Activated naive CD8-positive, alpha-beta T cell treated with anti-CD3 and anti-CD28 coated beads, Interleukin-2, amount 50 U/mL, for 24 hours (primary cell): ENCODE data around the gene TMPO.
"Not testable (repeated sequence)": the region's sequence is repeated elsewhere in the genome, so short reads cannot be mapped to it uniquely, and the experiment has no call there.

ENCODE experiments used
- ATAC-seq: fragments of 150-1000 bp; cut with Tn5 transposase; one replicate; pipeline ENCODE4 v1.10.0; 2021
- DNase-seq: peaks from one replicate; pipeline ENCODE4 v3.0.0; 2021
- H3K27ac Mint-ChIP-seq: one replicate; pipeline ENCODE4 v1.8.0; 2021; ENCODE audit warnings: mild to moderate bottlenecking, mixed read lengths
- H3K27me3 Mint-ChIP-seq: one replicate; pipeline ENCODE4 v1.8.0; 2021; ENCODE audit warnings: mixed read lengths
- H3K36me3 Mint-ChIP-seq: one replicate; pipeline ENCODE4 v1.8.0; 2021; ENCODE audit warnings: low read depth, mixed read lengths
- H3K4me1 Mint-ChIP-seq: one replicate; pipeline ENCODE4 v1.8.0; 2021; ENCODE audit warnings: mixed read lengths
- H3K4me3 Mint-ChIP-seq: one replicate; pipeline ENCODE4 v1.8.0; 2021; ENCODE audit warnings: mild to moderate bottlenecking, moderate library complexity, mixed read lengths
- H3K9me3 Mint-ChIP-seq: one replicate; pipeline ENCODE4 v1.8.0; 2021; ENCODE audit warnings: mixed read lengths

Gene TMPO

DNA sequence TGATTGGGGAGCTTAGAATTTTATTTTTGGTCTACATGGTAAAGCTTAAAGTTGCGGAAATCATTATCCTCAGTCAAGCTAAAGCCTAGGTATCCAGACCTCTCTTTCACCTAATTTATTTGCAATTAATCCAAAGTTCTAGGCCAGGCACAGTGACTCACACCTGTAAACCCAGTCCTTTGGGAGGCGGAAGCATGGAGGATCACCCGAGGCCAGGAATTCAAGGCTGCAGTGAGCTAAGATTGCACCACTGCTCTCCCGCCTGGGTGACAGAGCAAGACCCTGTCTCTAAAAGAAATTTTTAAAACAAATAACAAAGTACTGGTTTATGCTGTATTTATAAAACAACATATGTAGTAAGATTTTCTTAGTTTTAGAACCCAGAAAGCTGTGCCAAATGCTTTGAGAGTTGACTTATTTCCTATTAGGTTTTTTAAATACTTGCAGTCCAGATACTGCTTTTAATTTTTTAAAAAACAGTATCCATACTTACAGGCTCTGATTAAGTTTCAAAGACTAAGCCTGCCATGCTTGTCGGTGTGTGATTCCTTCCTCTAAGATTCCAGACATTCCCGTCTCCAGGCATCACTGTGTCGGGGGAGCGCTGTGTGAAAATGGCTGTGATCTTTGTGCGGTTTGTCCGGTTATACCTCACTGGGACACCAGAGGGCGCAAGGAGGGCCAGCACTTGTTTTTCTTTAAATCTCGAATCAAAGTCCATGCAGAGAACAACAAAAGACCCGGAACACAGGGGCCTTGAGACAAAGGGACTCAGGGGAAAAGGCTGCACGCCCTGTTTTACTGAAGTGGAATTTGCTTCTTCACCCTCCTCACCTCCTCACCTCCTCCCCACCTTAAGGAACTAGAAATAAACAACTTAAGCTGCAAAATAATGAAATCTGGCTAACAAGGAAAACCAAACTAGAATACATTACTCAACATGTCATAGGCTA is 24.6 kb upstream of the TMPO start:
- DNase-seq (peak; percentile 86), ATAC-seq (peak; percentile 84)
- Mint-ChIP-seq H3K4me1 (peaks cover 5% of the 10 kb centered on the region), H3K36me3 (no peaks in the 10 kb centered on the region), H3K27ac (peak overlapping the region; percentile 70), H3K27me3 (no peaks in the 10 kb centered on the region), H3K9me3 (no peaks in the 10 kb centered on the region), H3K4me3 (peak overlapping the region; percentile 46)

DNA sequence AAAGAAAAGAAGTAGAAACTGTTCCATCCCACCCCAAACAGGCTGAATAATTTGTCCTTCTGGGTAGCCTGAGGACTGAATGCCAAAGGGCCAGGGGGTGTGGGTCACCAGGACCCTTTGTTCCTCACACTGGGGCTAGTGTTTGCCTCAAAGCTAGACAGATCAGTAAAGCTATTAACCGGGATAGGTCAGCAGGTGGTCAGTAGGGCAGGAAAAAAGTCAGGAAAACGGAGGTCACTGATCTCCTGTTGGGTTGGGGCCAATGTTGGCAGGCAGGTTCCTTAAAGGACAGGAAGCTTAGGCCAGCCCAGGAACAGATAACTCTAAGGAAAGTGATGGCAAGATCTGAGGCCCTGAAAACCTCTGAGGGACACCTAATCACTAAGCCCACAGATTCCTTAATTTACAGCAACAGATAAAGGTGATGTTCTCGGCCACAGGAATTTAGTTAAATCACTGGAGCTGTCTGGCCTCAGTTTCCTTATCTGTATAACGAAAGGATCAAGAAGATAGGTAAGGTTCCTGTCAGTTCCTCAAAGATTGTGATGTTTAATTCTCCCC is 22.7 kb upstream of the TMPO start:
- Mint-ChIP-seq H3K4me1 (peaks cover 5% of the 10 kb centered on the region), H3K27me3 (no peaks in the 10 kb centered on the region)
- DNase-seq, result no peak

DNA sequence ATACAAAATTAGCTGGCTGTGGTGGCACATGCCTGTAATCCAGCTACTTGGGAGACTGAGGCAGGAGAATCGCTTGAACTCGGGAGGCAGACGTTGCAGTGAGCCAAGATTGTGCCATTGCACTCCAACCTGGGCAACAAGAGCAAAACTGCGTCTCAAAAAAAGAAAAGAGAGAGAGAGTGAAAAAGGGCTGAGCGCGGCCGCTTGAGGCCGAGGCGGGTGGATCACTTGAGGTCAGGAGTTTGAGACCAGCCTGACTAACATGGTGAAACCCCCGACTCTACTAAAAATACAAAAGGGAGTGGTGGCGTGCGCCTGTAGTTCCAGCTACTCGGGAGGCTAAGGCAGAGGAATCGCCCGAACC is 14.1 kb upstream of the TMPO start:
- not testable (repeated sequence) for ATAC-seq, DNase-seq, H3K4me3 Mint-ChIP-seq, H3K27ac Mint-ChIP-seq, H3K27me3 Mint-ChIP-seq, H3K9me3 Mint-ChIP-seq
- peaks cover 44% of the 10 kb centered on the region for H3K4me1 Mint-ChIP-seq
- peaks cover 13% of the 10 kb centered on the region for H3K36me3 Mint-ChIP-seq

More for the DNA sequence above, 22.7 kb upstream of the TMPO start:
- Mint-ChIP-seq H3K4me3 (no peak overlapping the region), H3K36me3 (no peaks in the 10 kb centered on the region), H3K27ac (no peak overlapping the region), H3K9me3 (no peaks in the 10 kb centered on the region)
- no peak for ATAC-seq

DNA sequence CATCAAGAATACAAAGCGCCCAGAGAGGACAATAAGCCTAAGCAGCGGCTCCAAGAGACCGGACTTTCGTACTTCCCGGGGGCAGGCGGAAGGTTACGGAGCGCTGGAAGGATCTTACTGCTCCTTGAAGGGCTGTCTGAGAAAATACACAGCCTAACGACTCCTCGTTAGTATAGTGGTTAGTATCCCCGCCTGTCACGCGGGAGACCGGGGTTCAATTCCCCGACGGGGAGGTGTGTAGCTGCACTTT is 12.1 kb upstream of the TMPO start:
- Mint-ChIP-seq H3K4me3 (peak overlapping the region; percentile 93), H3K4me1 (peaks cover 44% of the 10 kb centered on the region), H3K36me3 (peaks cover 13% of the 10 kb centered on the region), H3K9me3 (peaks cover 3% of the 10 kb centered on the region), H3K27ac (peak overlapping the region; percentile 100), H3K27me3 (peaks cover 8% of the 10 kb centered on the region)
- ATAC-seq (peak; percentile 79), DNase-seq (peak; percentile 90)

DNA sequence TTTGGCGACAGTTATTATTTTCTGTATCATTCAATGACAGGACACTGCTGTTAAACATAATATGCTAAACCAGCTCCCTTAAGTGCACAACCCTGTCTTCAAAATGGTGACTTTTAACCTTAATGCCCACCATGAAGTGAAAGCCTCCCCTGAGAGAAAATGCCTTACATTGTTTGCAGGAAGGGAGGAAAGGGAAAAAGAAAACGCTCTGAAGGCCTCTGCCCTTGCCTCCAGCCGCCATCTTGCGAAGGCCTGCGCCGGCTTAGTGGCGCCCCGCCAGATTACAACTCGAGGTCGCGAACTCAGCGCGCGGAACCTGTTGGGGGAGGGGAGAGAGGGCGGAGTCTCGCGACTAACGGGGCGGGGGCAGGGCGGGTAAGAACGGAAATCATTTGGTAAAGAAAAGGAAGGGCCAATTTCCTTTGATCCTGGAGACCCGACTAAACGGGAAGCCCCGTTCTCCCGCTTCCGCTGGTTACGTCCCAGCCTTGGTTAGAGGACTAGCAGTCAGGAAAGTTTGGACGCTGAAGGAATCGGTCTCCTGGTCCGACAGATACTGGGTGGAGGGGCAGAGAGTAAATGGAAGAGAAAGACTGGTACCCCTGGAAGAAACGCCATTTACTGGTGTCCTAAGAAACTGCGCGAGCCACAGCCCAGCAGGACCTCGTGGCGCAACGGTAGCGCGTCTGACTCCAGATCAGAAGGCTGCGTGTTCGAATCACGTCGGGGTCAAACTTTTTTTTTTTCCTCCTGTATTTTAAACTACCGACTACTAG is 11.6 kb upstream of the TMPO start:
- peaks cover 44% of the 10 kb centered on the region for H3K4me1 Mint-ChIP-seq
- peak overlapping the region; percentile 93 for H3K4me3 Mint-ChIP-seq
- H3K36me3 Mint-ChIP-seq, result peaks cover 13% of the 10 kb centered on the region
- peaks cover 3% of the 10 kb centered on the region for H3K9me3 Mint-ChIP-seq
- H3K27me3 Mint-ChIP-seq, result peaks cover 8% of the 10 kb centered on the region
- peak overlapping the region; percentile 100 for H3K27ac Mint-ChIP-seq
- peak; percentile 95 for DNase-seq
- peak; percentile 72 for ATAC-seq

DNA sequence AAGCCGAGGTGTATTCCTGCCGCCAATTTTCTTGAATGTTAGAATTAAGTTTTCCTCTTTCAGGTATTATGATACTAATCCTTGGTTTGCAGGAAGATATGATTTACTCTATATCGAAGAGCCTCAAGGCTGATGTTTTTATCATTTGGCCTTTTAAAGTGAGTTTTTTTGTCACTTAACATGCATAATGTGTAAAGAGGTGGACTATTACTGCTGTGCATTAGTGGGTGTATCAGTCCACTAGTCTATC is 11.1 kb upstream of the TMPO start:
- DNase-seq (no peak), ATAC-seq (no peak)
- H3K27me3 Mint-ChIP-seq, result peaks cover 8% of the 10 kb centered on the region
- H3K4me1 Mint-ChIP-seq, result peaks cover 46% of the 10 kb centered on the region
- H3K4me3 Mint-ChIP-seq, result peak overlapping the region; percentile 93
- peak overlapping the region; percentile 100 for H3K27ac Mint-ChIP-seq
- H3K9me3 Mint-ChIP-seq, result peaks cover 3% of the 10 kb centered on the region
- H3K36me3 Mint-ChIP-seq, result peaks cover 13% of the 10 kb centered on the region

DNA sequence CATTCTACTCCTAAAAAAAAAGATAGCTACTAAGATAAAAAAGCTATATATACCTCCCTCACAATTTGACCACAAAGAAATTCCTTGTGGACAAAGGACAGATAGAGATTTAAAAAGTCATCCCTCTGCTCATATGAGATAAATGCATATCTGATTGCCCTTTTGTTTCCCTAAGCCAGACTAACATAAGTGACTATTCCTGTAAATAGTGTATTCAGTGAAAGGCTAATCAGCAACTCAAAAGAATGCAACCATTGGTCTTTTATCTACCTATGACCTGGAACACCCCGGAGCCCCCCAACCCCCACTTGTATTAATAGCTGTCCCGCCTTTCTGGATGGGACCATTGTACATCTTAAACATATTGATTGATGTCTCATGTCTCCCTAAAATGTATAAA is 6.3 kb upstream of the TMPO start:
- no peak overlapping the region for H3K4me3 Mint-ChIP-seq
- H3K27ac Mint-ChIP-seq, result no peak overlapping the region
- peaks cover 10% of the 10 kb centered on the region for H3K36me3 Mint-ChIP-seq
- peaks cover 1% of the 10 kb centered on the region for H3K9me3 Mint-ChIP-seq
- DNase-seq (no peak), ATAC-seq (no peak)
- H3K27me3 Mint-ChIP-seq, result peaks cover 2% of the 10 kb centered on the region
- peaks cover 28% of the 10 kb centered on the region for H3K4me1 Mint-ChIP-seq

DNA sequence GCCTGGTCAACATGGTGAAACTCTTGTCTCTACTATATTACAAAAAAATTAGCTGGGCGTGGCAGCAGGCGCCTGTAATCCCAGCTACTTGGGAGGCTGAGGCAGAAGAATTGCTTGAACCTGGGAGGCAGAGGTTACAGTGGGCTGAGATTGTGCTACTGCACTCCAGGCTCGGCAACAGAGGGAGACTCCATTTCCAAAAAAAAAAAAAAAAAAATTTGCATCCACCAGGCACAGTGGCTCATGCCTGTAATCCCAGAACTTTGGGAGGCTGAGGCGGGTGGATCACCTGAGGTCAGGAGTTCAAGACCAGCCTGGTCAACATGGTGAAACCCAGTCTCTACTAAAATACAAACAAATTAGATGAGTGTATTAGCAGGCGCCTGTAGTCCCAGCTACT is 3.6 kb upstream of the TMPO start:
- DNase-seq, ATAC-seq, H3K4me3 Mint-ChIP-seq, H3K9me3 Mint-ChIP-seq, H3K27ac Mint-ChIP-seq, H3K27me3 Mint-ChIP-seq: not testable (repeated sequence)
- Mint-ChIP-seq H3K4me1 (peaks cover 20% of the 10 kb centered on the region), H3K36me3 (peaks cover 15% of the 10 kb centered on the region)

DNA sequence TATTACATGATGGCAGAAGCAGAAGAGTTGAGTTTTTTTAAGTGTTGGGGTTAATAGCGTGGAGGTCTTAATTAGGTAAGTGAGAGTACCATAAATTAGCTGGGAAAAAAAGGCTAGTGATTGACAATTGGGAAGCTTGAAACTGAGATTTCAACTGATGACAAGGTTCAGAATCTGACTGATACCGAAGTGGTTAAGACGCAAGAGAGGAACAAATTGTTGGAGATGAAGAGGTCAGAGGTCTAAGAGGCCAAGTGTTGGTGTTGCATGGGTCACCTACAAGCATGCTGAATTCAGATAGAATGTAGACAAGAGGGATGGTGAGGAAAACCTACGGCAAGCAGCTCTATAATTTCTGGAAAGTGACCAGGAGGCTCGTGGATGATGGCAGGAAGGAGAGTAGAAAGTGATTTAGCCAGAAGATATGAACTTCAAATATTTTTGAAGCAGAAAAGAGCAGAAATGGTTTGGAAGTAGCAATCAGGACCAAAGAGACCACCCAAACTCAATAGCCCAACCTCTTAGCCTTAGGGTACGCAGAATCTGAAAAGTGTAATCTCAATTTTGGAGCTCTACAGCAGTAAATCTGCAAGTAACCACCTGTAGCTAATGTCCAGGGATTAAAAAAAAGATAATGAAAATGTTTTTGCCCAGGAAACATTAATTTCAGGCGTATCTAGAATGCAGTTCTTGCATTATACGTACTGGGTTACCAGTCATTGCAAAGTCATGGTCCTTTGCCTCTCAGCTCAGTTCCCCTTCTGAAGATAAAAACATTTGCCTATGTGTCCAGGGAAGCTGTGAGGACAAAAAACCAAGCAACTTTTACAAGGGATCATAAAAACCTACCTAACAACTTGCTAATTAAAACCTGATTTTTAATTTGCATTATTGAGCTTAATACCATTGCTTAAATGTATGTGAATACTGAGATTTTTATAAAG is 1.7 kb upstream of the TMPO start:
- no peaks in the 10 kb centered on the region for H3K27me3 Mint-ChIP-seq
- no peak for ATAC-seq

DNA sequence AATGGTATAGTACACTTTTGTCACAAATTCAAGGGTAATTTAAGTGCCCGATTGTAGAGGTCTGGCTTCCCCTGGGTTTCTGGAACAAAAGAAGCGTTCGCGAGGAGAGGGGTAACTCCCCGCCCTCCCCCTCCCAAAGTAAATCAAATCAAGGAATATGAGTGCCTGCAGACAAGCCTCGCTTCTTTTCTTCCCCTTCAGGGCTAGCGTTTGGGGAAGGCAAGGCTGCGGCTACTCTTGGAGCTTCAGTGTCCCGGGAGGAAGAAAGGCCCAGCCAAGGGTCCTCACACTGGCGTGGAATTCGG is 456 bp upstream of the TMPO start:
- Mint-ChIP-seq H3K4me3 (peak overlapping the region; percentile 96), H3K4me1 (peaks cover 33% of the 10 kb centered on the region)
- no peak for ATAC-seq

More for the DNA sequence above, 1.7 kb upstream of the TMPO start:
- Mint-ChIP-seq H3K9me3 (no peaks in the 10 kb centered on the region), H3K36me3 (peaks cover 32% of the 10 kb centered on the region), H3K4me1 (peaks cover 23% of the 10 kb centered on the region), H3K4me3 (peak overlapping the region; percentile 96), H3K27ac (peak overlapping the region; percentile 94)
- DNase-seq, result no peak

DNA sequence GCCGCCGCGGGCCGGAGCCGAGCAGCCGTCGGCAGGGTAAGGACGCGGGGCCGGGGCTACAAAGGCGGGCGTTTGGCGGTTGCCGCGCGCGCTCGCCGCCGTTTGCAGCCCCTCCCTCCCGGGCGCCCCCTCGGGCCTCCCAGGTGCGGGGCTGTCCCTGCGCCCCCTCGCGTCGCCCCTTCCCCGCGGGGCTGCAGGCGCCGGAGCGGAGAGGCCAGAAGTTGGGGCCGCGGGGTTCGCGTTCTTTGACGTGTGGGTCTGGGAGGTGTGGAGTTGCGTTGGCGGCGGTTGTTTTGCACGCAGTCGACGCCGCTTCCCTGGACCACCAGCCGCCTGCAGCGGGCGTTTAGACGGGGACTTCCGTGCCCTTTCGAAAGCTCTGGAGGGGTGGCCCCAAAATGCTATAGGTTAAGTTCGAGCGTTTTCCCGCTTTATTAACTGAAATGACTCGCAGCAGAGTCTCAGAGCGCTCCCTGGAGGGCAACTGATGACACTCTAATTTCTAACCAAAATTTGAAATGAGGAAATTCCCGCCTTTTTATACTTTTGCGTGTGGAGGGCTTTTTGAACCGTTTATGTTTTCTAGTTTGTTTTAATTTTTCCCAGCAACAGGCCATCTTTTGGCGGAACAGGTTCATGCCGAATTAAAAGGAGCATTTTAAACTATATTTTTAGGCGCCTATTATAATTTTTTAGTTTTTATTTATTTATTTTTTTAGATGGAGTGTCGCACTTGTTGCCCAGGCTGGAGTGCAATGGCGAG is 902 bp downstream of the TMPO start:
- Mint-ChIP-seq H3K4me3 (peak overlapping the region; percentile 96), H3K36me3 (peaks cover 46% of the 10 kb centered on the region), H3K27me3 (no peaks in the 10 kb centered on the region), H3K9me3 (no peaks in the 10 kb centered on the region), H3K4me1 (peaks cover 44% of the 10 kb centered on the region), H3K27ac (peak overlapping the region; percentile 99)
- DNase-seq (peak; percentile 87), ATAC-seq (peak; percentile 73)

More for the DNA sequence above, 456 bp upstream of the TMPO start:
- H3K9me3 Mint-ChIP-seq, result no peaks in the 10 kb centered on the region
- no peak for DNase-seq
- H3K36me3 Mint-ChIP-seq, result peaks cover 39% of the 10 kb centered on the region
- no peaks in the 10 kb centered on the region for H3K27me3 Mint-ChIP-seq
- H3K27ac Mint-ChIP-seq, result peak overlapping the region; percentile 94

DNA sequence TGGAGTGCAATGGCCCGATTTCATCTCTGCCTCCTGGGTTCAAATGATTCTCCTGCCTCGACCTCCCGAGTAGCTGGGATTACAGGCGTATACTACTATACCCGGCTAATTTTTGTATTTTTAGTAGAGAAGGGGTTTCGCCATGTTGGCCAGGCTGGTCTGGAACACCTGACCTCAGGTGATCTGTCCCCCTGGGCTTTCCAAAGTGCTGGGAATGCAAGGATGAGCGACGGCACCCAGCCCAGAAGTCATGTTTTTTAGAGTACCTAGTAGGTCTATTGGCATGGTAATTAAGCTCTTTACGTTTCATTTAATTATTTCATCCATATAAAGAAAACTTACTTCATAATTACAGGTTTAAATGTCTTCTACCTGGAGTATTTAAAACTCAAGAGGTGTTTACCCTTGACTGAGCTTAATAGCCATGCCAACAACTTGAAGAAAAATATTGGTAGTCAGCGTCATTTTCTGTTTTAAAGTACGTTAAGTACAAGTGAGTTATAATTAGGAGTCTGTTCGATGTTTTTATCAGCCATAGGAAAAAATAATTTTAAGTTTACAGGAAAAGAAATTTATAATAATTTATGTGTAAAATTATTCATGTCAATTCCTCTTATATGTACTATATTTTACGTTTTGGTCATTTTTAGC is 4.0 kb downstream of the TMPO start:
- H3K4me3 Mint-ChIP-seq, result peak overlapping the region; percentile 95
- H3K27ac Mint-ChIP-seq, result peak overlapping the region; percentile 39
- no peak for ATAC-seq
- H3K36me3 Mint-ChIP-seq, result peaks cover 65% of the 10 kb centered on the region
- no peaks in the 10 kb centered on the region for H3K9me3 Mint-ChIP-seq
- H3K4me1 Mint-ChIP-seq, result peaks cover 49% of the 10 kb centered on the region
- H3K27me3 Mint-ChIP-seq, result no peaks in the 10 kb centered on the region
- DNase-seq, result no peak

DNA sequence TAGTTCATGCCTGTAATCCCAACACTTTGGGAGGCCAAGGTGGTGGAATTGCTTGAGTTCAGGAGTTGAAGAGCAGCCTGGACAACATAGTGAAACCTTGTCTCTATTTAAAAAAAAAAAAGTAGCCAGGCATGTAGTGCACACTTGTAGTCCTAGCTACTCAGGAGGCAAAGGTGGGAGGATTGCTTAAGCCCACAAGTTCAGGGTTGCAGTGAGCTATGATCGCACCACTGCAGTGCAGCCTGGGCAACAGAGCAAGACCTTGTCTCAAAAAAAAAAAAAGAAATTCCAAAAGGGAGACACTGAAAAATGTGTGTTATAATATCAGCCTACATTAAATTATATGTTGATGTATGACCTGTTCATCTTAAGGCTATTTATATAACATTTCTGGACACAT is 14.7 kb downstream of the TMPO start:
- Mint-ChIP-seq H3K27me3 (no peaks in the 10 kb centered on the region), H3K27ac (no peak overlapping the region), H3K4me1 (peaks cover 12% of the 10 kb centered on the region), H3K4me3 (no peak overlapping the region), H3K36me3 (peaks cover 62% of the 10 kb centered on the region), H3K9me3 (no peaks in the 10 kb centered on the region)
- no peak for DNase-seq
- no peak for ATAC-seq
